HG03045 (cell line): ENCODE data around the gene CACNB4.
"Not testable (repeated sequence)": the region's sequence is repeated elsewhere in the genome, so short reads cannot be mapped to it uniquely, and the experiment has no call there.

Experiments used
- ATAC-seq: cut with Tn5 transposase; IDR thresholded peaks from one replicate; pipeline ENCODE4 v1.9.1; 2021; ENCODE audit warnings: mild to moderate bottlenecking, moderate library complexity; ENCODE audit not compliant: unreplicated experiment

Gene CACNB4

GRCh38 chr2:151946899-151947812 is 151.7 kb downstream of the CACNB4 start:
- no peak for ATAC-seq

DNA sequence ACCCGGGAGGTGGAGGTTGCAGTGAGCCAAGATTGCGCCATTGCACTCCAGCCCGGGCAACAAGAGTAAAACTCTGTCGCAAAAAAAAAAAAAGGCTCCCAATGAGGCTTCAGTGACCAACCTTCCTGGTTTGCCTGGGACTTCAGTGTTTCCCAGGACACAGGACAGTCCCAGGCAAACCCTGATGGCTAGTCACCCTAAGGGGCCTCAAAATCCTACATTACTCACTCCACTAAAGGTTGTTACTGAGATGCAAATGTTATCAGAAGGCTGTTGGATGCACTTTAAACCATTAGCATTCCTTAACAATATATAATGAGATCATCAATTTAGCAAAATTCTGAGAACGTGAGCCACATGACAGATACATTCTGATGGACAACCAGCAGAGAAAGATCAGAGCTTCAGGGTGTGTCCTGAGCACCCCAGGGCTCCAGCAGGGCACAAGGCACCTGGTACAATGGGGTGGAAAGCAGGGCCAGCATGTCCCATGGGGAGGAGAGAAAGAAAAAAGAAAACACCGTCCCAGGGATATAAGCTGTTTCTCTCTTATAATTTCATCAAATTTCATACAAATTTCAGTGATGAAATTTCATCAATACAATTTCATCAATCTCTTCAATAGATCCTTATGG is 152.5 kb downstream of the CACNB4 start:
- ATAC-seq, result no peak

DNA sequence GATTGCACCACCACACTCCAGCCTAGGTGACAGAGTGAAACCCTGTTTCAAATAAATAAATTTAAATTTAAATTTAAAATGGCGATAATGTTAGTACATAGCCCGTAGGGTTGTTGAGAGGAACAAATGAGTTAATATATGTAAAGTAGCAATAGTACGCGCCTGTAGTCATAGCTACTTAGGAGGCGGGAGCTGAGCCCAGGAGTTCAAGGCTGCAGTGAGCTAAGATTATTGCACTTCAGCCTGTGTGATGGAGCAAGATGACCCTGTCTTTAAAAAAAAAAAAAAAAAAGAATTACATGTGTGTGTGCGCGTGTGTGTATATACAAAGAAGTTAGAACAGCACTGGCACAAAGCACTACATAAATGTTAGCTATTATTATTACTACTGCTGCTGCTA is 153.2 kb downstream of the CACNB4 start:
- no peak for ATAC-seq

DNA sequence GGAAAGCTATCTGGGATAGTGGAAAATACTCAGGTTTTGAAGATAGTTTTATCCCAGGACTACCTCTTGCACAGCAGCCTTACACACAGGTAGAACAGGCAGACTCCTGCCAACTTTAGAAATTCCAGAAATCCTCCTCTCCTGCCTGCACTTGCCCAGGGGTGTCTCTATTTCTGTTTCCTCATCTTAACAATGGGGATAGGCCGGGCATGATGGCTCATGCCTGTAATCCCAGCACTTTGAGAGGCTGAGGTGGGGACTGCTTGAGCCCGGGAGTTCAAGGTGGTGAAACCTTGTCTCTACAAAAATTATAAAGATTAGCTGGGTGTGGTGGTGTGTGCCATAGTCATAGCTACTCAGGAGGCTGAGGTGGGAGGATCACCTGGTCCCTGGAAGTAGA is 153.7 kb downstream of the CACNB4 start:
- no peak for ATAC-seq

GRCh38 chr2:151943461-151943860 is 155.4 kb downstream of the CACNB4 start:
- ATAC-seq, result no peak

DNA sequence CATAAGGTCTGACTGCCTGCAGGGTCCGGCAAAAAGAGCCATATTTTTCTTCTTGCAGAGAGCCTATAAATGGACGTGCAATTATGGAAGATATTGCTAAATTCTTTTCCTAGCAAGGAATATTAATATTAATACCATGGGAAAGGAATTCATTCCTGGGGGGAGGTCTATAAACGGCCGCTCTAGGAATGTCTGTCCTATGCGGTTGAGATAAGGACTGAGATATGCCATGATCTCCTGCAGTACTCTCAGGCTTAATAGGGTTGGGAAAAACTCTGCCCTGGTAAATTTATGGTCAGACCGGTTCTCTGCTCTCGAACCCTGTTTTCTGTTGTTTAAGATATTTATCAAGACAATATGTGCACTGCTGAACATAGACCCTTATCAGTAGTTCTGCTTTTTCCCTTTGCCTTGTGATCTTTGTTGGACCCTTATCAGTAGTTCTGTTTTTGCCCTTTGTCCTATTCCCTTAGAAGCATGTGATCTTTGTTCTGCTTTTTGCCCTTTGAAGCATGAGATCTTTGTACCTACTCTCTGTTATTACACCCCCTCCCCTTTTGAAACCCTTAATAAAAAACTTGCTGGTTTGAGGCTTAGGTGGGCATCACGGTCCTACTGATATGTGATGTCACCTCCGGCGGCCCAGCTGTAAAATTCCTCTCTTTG is 156.2 kb downstream of the CACNB4 start:
- ATAC-seq, result not testable (repeated sequence)

DNA sequence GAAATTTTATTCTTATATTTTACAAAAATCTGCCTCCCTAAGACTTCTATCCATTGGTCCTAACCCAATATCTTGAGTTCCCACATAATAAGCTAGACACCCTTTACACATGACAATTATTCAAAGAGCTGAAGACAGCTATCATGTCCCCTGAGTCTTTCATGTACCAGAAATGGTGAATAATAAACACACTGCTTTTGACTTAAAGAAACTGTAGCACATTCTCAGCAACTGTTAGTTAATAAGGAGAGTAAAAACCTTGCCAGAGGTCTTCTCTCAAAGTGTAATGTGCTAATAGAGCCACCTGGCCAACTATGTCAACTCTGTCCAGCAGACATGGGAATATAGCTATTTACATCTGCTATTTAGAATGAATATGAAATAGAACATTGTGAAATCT is 160.9 kb downstream of the CACNB4 start:
- no peak for ATAC-seq

GRCh38 chr2:151936626-151937025 is 162.2 kb downstream of the CACNB4 start:
- no peak for ATAC-seq

GRCh38 chr2:151933266-151933804 is 165.5 kb downstream of the CACNB4 start:
- ATAC-seq, result no peak

DNA sequence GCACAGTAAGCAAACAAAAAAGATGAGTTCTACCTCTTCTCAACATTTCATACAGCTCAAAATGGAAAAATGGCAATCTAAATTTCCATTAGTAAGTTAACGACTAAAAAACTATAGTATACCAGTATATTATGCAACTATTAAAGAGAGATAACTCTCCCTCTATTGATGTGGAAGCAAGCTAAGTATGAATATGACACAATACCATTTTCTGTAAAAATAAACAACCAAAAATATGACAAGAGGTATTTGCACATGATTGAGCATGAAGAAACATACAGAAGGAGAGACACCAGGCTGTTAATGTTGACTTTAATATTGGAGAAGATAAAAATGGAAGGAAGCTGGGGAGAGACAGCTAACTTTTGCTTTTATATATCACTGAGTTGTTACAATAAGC is 167.1 kb downstream of the CACNB4 start:
- no peak for ATAC-seq

- no peak for ATAC-seq
These were observed 167.7 kb downstream of the CACNB4 start for GRCh38 chr2:151931030-151931611.

- ATAC-seq, result no peak
These were observed 168.8 kb downstream of the CACNB4 start for GRCh38 chr2:151930042-151930441.

DNA sequence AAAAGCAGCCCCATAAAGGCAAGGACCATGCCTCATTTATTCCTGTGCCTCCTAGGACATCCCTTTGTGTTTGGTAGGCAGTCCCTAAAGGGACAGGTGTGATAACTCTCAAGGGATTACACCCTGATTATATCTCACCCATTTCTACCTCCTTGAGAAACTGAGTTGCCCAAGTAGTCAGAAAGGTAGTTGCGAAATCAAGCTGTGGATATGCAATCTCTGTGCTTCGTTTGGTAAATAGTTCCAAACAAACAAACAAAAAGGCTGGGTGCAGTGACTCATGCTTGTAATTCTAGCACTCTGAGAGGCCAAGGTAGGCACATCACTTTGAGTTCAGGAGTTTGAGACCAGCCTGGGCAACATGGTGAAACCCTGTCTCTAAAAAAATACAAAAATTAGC is 170.5 kb downstream of the CACNB4 start:
- ATAC-seq, result no peak

DNA sequence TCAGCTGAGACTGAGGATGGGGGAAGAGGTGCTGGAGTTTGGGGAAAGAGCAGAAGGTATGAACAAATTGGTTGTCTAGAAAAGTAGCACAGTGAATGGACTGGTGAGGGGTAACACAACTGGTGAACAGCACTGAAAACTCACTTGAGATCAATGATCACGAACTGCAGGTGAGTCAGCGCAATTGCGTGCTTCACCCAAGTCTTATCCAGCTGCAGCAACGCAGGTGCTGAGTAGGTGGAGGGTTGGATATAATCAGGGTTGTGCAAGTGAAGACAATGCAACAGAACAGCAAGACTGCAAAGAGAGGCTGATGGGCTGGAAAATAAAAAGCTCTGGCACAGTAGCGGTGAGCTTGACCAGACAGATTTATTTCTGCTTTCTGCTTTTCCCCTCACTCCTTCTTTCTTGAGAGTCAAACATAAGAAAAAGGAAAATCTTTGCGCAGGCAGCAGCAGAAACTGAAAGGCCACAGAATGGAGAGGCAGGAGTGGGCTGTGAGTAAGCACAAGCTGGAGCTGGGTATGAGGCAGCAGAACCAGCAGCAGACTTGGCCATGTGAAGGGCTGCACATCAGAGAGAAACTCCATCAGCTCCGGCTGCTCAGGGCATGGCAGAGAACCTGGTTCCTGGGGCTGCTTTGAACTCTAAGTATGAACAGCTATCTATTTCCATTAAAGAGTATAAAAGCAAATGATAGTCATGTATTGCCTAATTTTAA is 171.2 kb downstream of the CACNB4 start:
- no peak for ATAC-seq

- no peak for ATAC-seq
These were observed 175.8 kb downstream of the CACNB4 start for GRCh38 chr2:151922845-151923666.

GRCh38 chr2:151919786-151920185 is 179.1 kb downstream of the CACNB4 start:
- ATAC-seq, result no peak

DNA sequence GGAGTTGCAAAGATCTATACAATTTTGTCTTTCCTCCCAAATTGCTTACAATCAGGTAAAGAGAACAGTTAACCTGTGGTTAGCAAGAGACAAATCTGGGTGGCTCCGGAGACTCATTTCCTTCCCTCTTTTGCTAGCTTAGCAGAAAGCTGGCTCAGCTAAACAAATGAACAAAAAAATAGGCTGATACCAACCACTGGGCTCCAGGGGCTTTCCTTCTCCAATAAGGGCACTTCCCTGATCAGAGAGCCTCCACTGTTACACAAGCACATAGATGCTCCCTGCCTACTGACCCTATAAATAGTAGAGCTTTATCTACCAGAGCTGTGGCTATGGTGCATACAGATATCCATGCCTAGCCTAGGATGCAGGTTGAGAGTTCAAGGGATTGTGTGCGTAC is 180.5 kb downstream of the CACNB4 start:
- ATAC-seq, result no peak

GRCh38 chr2:151916632-151917031 is 182.2 kb downstream of the CACNB4 start:
- ATAC-seq, result no peak

DNA sequence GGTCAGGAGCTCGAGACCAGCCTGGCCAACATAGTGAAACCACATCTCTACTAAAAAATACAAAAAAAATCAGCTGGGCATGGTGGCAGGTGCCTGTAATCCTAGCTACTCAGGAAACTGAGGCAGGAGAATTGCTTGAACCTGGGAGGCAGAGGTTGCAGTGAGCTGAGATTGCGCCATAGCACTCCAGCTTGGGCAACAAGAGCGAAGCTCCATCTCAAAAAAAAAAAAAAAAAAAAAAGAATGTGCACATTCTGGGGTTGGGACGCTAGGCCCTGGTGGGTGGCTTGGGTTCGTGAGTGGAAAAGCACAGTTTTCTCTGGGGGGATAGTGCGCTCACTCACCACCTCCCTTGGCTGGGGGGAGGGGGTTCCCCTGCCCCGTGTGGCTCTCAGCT is 183.2 kb downstream of the CACNB4 start:
- ATAC-seq, result not testable (repeated sequence)
